Measurements from ENCODE around the gene FLOT2. TPM values are rescaled to one million over a fixed set of nuclear protein-coding genes. Genes with fewer than 3 reads are reported as not detected.
A peak's percentile ranks its signal among the peaks of the same experiment; 100 is the strongest.

FLOT2 gene
- total RNA-seq, 1 donor from 2014 or later: 72.4 TPM

DNA sequence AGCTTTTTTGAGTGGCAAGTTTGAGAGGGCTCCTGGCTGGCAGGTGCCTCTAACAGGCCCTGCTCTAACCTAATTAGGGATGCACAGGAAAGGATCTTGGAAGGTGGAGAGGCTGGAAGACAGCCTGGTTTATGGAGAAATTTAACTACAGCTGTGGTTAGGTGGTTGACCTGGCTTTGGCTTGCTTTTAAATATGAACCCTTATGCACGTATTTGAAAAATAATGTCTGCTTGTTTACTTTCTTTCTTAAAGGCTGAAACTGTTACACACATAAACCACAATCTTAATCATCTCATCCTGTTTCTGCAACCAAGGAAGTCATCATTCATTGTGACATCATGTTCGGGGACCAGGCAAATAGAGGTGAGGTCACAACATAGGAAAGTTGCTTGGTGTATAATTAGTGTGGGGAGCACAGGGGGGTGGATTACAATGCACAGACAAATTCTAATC, 28.4 kb upstream of the FLOT2 start:
- no peak overlapping the region for H3K4me3 ChIP-seq
- no peaks in the 10 kb centered on the region for H3K4me1 ChIP-seq
- no peak overlapping the region for H3K27ac ChIP-seq
- H3K9me3 ChIP-seq: peaks cover 0 to 5% of the 10 kb centered on the region in 2 donors
- TF ChIP-seq, protein P1, sequence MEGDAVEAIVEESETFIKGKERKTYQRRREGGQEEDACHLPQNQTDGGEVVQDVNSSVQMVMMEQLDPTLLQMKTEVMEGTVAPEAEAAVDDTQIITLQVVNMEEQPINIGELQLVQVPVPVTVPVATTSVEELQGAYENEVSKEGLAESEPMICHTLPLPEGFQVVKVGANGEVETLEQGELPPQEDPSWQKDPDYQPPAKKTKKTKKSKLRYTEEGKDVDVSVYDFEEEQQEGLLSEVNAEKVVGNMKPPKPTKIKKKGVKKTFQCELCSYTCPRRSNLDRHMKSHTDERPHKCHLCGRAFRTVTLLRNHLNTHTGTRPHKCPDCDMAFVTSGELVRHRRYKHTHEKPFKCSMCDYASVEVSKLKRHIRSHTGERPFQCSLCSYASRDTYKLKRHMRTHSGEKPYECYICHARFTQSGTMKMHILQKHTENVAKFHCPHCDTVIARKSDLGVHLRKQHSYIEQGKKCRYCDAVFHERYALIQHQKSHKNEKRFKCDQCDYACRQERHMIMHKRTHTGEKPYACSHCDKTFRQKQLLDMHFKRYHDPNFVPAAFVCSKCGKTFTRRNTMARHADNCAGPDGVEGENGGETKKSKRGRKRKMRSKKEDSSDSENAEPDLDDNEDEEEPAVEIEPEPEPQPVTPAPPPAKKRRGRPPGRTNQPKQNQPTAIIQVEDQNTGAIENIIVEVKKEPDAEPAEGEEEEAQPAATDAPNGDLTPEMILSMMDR (IDR thresholded peaks at IDR 0.05): no peak
- peaks cover 26 to 48% of the 10 kb centered on the region in 2 donors for H3K36me3 ChIP-seq
- DNase-seq (ENCODE audit: low spot score in 2 of 2): no peak
- intact Hi-C loops (cut with DNase I): no loop called here
- H3K27me3 ChIP-seq: no peaks in the 10 kb centered on the region

DNA sequence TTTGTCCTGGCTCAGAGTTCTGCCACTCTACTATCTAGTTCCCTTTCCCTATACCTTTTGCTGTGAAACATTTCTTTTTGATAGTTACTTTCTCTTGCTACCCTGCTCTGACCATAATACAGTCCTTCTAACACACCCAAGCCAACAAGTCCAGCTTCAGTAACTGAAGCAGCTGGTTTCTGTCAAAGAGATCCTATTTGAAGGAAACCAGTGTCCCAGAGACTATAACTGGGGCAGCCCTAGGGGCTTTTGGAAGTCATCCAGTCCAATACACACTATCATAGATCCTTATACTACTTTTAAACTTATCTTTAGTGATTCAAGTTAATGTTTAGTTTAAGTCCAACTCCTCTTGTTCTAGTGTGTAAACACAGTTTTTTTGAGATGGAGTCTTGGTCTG, 22.7 kb upstream of the FLOT2 start:
- DNase-seq (ENCODE audit: low spot score in 2 of 2): no peak
- Histone ChIP-seq H3K4me1 (no peaks in the 10 kb centered on the region), H3K27ac (no peak overlapping the region), H3K36me3 (peaks cover 77 to 92% of the 10 kb centered on the region in 2 donors), H3K4me3 (no peak overlapping the region), H3K9me3 (no peaks in the 10 kb centered on the region), H3K27me3 (no peaks in the 10 kb centered on the region)
- TF ChIP-seq, protein P1 (IDR thresholded peaks at IDR 0.05): no peak
- intact Hi-C loops (cut with DNase I): no loop called here

DNA sequence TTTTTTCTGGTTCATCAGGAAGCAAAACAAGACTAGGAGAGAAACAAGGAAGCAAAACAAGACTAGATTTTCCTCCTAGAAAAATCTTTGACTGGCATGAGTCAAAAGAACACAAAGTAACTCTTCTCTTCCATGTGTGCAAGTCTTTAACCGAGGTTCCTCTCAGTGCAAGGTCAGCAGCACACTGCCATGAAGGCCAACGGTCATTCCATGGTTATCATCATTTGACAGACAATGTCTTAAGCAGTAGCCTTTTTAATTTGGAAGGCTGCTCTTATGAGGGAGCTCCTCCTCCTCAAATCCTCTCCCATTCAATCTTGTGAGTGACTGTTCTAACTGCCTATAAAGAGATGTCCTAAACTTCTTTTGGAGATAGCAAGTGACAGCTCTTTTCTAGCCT, 20.8 kb upstream of the FLOT2 start:
- TF ChIP-seq, protein P1 (IDR thresholded peaks at IDR 0.05): no peak
- H3K36me3 ChIP-seq: peaks cover 85 to 94% of the 10 kb centered on the region in 2 donors
- H3K4me1 ChIP-seq: no peaks in the 10 kb centered on the region
- no peaks in the 10 kb centered on the region for H3K27me3 ChIP-seq
- intact Hi-C loops (cut with DNase I): no loop called here
- no peak overlapping the region for H3K4me3 ChIP-seq
- no peak for DNase-seq (ENCODE audit: low spot score in 2 of 2)
- no peak overlapping the region for H3K27ac ChIP-seq
- no peaks in the 10 kb centered on the region for H3K9me3 ChIP-seq

DNA sequence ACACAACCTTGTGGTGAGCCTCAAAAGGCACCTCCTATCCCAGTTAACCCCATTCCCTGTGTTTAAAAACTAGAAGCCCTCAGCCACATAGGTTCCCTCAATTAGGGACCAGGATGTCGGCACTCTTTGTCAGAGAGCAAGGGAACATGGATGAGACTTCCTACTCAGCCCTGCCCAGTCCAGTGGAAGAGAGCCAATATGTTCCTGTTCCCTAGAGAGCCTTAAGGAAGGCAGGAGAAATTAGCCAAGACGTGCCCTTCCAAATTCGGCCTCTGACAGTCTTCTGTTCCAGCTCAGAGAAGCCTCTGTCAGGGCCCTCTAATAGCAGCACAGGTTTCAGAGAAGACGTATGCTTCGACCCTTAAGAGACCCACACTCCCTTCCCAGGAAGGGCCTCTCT, 19.9 kb upstream of the FLOT2 start:
- intact Hi-C loops (cut with DNase I): loop anchor here (2.0 kb wide), 2 partner anchors 155 to 191 kb away; partner anchors contain the start of gene TLCD1
- H3K36me3 ChIP-seq: peaks cover 85 to 94% of the 10 kb centered on the region in 2 donors
- peak overlapping the region in 1 of 2 donors; percentile 31 for H3K27ac ChIP-seq

DNA sequence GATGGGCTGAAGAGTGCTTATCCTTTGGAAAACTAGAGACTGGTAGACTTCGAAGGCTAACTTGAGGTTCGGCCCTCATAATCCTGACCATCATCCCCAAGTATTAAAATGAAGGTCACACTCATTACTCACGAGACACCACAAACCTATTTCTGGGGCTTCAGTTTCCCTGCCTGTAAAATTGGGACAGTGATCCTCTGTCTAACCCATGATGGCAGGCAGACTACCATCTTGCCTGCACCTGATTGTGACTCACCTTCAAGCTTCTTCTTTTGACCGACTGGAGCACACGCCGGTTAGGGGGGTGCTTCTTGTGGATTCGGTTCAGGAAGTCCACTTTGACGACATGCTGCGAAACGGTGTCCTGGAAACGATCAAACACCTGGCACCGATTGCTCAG, 19.5 kb upstream of the FLOT2 start:
- DNase-seq (ENCODE audit: low spot score in 2 of 2): no peak
- TF ChIP-seq, protein P1 (IDR thresholded peaks at IDR 0.05): no peak
- Histone ChIP-seq H3K9me3 (no peaks in the 10 kb centered on the region), H3K4me3 (no peak overlapping the region), H3K27me3 (no peaks in the 10 kb centered on the region), H3K4me1 (no peaks in the 10 kb centered on the region), H3K36me3 (peaks cover 90 to 94% of the 10 kb centered on the region in 2 donors), H3K27ac (no peak overlapping the region)
- intact Hi-C loops (cut with DNase I): loop anchor here (2.0 kb wide), 2 partner anchors 154 to 190 kb away; partner anchors contain the start of gene TLCD1

More for the DNA sequence above, 19.9 kb upstream of the FLOT2 start:
- TF ChIP-seq, protein P1 (IDR thresholded peaks at IDR 0.05): no peak
- Histone ChIP-seq H3K4me3 (no peak overlapping the region), H3K9me3 (no peaks in the 10 kb centered on the region), H3K4me1 (no peaks in the 10 kb centered on the region), H3K27me3 (no peaks in the 10 kb centered on the region)
- DNase-seq (ENCODE audit: low spot score in 2 of 2): no peak

Data from ascending aorta (tissue), 2 donors.